OCI-M1 (cell line): Measurements from ENCODE around the gene CSF2.
A peak's percentile ranks its signal among the peaks of the same experiment; 100 is the strongest.

Experiments used
- DNase-seq: peaks from one replicate; lab custom pipeline; 2025; lab: John Stamatoyannopoulos, UW

CSF2 gene

DNA sequence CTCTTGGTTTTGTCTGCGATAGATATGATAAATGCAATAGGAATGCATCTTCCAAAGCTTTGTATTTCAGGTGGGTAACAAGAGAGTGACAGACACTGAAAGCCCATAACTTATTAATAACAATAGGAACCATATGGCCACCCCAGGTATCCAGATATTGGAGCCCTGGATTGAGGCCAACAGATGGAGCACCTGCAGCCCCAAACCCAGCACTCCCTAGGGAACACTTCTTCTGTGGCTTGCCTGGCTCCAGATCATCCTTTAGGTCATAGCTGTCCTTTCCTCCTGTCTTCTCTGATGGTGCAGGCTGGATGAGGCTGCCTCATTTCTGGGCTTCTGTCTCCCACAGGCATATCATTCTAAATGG lies 18.2 kb upstream of the CSF2 start:
- no peak for DNase-seq

DNA sequence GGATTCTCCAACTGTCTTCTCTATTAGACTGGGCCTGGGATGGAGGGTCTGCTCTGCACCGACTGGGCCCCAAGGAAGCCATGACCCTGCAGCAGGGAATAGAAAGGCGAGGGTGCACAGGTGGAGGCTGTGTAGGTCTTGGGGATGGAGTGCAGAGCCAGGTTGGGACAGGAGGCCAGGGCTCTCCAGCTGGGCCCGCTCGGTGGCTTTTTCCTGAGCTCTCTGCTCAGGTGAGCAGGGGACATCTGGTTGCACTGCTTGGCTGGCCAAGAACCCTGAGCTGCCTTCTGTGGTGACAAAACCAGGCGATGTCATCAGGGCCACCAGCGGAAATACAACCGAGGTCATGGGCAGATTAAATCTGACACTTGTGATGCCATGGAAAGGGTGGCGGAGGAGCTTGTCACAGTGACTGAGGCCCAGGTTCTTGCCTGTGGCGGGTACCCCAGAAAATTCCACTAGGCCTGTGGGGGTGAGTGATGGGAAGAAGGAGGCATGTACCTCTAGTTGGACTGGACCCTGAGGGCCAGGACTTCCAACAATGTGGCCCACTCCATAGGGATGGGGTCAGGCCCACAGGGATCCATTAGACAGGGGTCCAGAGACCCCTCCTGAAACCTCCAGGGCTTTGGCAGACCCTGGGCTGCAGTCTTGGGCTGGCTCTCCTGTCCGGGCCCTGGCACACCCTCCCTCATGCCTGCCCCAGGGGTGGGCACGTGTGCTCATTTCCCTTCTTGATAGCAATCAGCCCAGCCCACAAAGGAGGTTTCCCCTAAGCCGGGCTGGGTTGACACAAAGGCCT lies 17.6 kb upstream of the CSF2 start:
- DNase-seq, result peak; percentile 72

DNA sequence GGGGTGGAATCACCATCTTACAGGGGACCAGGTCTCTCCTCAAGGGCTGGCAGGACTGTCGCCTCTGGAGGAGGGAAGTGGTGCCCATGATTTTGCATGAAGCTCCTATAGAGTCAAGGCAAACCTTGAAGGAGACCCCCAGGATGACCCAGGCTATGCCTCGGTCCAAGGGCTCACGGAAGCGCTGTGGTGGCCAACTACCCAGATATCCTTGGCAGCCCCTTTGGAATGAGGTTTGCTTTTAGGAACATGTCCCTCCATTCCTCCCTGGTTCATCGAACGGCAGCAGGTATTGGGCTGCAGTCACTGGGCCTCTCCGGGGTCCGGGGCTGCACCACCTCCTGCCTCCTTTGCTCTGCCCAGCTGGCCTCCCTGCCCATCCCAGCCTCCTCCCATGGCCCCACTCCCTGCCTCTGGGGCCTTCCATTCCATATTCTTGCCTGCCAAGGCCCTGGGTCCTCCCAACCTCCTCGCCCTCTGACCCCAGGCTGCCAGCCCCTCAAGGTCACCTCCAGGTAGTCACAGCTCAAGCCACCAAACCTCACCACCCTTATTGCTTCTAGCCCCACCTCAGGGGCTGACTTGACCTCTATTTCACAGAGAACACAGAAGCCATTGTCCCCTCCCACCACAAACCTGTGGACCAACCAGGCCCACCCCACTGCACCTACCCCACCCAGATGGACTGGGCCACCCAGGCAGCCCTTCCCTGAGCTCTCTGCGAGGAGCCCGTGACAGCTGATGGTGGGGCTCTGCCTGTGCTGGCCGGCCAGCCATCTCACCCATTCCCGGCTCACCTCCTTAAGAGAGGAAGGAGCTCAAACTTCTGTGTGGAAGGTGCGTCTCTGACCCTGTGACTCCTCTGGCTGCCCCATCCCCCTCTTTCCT lies 16.7 kb upstream of the CSF2 start:
- DNase-seq, result no peak

DNA sequence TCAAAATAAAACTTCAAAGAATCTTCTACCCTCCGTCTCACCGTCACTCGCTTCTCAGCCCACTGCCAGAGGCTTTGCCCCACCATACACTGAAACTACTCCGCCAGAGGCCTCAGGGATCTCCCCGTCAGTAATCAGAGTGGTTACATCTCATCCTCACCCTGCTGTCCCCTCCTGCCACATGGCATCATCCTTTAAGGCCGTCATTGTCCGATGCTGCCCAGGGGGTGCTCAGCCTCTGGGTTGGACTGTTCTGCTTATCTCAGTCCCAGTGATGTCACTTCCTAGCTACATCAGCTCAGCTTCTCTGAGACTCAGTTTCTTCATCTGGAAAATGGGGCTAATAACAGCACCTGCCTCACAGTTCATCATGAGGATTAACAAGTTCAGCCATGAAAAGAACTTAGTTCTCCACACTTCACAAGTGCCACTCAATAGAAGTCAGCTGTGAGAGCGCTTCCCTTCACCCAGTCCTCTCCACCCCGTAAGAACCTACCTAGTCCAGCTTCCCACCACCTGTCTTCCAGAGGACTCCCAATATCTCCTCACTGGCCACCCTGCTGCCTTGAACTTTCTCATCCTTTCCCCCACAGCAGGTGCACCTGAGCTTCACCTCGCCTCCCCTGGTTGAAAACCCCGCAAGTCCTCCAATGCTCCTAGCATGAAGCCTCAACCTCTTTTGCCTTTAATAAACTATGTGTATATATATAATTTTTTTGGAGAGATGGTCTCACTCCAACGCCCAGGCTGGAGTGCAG lies 15.9 kb upstream of the CSF2 start:
- no peak for DNase-seq

DNA sequence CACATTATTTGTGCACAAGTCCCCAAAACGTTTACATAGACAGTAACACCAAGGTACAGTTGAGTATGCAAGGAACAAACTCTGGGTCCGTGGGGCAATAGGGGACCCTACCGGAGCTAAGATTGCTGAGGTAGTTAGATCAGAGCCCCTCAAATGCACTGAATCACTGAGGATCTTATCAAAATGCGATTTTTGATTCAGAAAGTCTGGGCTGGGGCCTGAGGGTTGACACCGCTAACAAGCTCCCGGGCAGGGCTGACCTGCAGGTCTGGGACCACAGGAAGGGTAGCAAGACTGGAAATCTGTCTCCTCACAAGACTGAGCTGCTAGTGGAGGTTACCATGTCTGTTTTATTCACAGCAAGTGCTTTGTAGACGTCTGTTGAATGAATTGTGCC lies 14.9 kb upstream of the CSF2 start:
- no peak for DNase-seq

DNA sequence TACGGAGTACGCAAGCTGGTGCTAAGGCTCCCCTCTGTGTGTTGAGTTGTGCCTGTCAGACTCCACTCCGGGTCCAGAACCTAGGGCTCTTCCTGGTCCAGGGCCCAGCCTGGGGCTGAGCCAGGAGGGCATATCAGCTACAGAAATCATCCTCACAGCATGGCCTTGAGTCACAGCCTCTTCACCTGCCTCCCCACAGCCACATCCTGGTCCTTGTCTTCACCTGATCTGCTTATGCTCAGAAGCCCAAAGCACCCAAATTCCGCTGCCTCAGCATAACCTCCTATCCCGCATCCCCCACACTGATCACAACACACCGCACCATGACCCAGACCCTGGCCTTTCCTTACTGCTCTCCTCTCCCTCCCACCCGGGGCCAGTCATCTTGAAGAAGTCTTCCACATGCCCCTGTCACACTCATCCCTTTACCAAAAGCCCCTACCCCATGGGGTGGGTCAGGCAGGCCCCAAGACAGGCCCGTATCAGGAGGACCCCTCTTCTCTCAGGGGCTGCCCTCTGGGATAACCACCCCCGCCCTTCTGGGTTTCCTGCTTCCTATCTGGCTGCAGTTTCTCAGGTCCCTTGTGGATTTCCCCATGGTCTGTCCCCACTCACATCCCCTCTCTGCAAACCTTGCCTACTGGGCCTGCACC lies 14.4 kb upstream of the CSF2 start:
- DNase-seq, result no peak

DNA sequence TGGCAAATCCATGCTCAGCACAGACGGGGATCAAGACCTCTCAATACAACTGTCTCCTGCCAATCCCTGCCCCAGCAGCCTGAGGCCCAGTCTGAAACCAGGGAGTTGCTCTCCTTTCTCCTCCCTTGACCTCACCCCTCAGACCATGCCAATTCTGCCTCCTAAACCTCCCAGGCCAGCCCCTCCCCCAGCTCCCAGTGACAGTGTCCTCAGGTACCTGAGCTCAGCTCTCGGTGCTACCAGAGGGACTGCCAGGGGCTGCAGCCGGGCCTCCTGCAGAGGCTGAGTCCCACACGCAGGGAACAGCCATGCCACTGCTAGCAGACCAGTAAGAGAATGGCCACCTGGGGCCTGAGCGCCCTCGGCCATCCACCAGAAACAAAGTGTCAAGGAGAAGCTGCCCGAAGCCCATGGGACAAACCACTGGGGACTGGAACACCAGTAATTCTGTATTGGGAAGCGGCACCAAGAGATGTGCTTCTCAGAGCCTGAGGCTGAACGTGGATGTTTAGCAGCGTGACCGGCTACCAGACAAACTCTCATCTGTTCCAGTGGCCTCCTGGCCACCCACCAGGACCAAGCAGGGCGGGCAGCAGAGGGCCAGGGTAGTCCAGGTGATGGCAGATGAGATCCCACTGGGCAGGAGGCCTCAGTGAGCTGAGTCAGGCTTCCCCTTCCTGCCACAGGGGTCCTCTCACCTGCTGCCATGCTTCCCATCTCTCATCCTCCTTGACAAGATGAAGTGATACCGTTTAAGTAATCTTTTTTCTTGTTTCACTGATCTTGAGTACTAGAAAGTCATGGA lies 13.7 kb upstream of the CSF2 start:
- DNase-seq, result no peak

DNA sequence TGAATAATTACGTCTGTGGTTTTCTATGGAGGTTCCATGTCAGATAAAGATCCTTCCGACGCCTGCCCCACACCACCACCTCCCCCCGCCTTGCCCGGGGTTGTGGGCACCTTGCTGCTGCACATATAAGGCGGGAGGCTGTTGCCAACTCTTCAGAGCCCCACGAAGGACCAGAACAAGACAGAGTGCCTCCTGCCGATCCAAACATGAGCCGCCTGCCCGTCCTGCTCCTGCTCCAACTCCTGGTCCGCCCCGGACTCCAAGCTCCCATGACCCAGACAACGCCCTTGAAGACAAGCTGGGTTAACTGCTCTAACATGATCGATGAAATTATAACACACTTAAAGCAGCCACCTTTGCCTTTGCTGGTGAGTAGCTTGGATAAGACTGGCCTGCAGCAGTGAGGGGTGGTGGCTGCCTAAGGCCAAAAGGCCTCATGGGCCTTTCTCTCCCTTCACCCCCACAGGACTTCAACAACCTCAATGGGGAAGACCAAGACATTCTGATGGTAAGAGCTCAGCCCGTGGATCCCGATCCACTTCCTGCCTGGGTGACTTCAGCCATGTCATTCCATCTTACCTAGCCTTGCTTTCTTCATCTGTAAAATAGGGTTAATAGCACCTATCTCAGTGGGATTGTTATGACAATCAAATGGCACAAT lies 13.0 kb upstream of the CSF2 start, which contains the start of gene IL3:
TSS of gene IL3 (plus strand) at position 155 of the 661 bp plus-strand sequence. CDS start at position 207, 52 bp downstream.
- no peak for DNase-seq

DNA sequence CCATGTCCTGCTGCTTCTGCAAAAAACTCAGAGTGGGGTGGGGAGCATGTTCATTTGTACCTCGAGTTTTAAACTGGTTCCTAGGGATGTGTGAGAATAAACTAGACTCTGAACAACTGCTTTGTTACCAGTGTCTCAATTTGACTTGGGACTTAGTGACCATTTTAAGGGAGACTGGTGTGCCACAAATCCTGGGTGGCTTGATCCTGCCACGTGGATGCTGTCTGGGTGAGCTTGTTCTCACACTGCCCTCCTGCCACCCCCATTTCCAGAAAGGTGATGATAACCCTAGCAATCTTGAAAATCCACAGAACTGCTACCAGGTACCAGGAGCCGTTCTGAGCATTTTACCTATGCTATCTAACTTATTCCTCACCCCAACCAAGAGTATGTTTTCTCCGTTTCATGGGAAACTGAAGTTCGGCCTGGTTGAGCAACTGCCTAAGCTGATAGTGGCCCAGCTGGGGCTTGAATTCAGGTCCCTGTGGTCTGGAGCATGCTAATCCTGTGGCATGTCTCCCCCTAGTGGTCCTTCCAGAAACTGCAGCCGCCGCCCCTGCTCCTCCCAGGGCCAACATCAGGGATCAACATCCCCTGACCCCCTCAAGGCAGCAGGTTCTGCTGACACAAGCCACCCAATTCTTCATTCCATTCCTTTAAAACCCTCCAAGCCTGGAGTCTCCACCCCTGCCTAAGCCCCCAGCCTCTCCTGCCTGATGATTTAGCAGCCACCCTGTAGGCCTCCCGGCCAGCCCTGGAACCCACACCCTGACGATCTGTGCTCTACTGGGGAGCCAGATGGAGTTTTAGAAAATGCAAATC lies 10.3 kb upstream of the CSF2 start:
- DNase-seq, result peak; percentile 91

DNA sequence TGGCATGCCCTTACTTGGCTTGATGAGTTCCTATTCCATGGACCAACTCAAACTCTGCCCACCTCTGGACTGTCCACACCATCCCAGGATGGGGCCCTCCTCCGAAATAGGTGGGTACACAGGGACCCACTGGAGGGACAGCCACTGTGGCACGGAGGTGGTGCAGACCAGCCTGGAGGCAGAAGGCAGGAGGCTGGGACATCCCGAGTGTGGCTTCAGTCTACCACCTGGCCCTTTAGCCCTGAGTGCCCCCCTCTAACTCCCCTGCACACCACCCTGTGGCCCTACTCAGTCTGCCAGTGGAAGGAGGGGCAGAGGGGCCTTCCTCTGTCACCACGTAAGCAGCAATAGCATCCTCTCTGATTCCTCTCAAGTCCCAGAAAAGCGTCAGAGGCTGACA lies 9.4 kb upstream of the CSF2 start:
- DNase-seq, result no peak

DNA sequence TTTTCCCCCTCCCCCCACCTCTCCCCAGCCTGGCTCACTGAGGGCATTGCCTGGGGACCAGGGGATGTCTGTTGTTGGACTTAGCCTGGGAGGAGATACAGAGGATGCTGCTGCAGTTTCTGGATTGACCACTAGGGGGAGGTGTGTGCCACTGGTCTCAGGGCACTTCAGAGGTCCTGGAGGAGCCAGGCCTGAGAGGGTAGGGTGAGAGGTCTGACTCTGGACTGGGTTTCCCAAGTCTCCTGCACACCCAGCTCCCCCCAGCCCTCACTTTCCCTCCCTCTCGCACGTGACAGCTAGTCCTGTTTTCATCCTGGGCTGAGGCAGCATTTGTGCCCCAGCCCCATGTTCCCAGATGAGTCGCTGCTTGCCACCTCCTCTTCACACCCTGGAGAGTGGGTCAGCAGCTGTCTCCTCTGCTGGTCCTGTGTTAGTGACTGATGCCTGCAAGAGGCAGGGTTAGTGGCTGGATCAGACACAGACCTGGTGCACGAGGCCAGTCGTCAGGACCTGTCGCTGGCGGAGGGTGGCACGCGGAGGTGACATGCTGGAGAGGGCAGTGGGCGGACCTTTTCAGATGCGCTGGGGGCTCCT lies 8.8 kb upstream of the CSF2 start:
- peak; percentile 91 for DNase-seq

DNA sequence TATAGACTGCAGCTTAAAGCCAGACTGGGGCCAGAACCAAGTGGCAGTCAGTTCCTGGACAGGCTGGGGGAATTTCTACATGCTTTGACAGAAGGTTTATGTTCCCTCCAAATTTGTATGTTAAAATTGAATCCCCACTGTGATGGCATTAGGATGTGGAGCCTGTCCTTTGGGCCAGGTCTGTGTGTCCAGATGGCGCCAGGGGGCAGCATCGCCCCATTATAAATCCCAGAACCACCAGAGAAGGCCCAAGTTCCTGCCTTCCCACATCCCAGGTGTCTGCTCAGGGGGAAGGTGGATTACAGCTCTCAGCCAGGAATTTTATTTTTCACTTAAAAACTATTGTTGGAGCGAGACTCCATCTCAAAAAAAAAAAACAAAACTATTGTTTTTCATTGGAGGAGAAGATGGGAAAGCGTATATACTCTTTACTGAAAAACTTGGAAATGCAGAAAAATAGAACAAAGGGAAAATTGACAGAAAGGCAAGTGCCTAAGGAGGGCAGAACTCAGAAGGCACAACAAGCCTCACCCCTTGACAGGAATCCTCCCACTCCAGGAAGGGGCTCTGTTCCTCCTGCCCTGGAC lies 8.1 kb upstream of the CSF2 start:
- peak; percentile 78 for DNase-seq

DNA sequence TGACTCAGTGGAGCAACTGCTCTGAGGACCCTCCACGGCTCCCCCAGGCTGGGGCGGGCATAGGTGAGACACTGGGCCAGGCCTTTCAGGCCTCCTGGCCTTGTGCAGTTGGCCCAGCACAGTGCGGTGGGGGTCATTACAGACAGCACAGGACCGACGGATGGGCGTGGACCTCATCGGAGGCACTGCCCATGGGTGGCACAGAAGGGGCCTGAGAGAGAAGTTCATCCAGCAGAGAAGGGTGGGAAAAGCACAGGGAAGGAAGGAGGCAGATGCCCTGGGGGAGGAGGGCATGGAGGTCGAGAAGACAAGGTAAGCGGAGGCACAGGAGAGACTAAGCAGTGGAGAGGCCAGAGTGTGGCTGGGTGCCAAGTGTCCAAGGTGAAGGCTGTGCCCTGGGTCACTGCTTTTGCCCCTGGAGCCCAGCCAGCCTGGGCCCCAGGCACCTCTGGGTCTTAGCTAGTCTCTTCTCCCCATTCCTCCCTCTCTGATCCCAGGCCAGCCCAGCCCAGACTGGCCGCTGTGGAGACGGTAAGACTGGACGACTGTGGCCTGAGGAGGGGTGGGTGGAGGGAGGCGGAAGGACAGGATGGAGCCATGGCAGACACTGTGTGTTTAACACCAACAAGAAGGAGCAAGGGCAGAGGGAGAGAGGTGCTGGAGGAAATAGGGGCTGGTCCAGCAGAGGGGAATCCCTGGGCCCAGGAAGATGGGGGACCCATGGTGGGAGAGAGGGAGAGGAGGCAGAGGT lies 7.5 kb upstream of the CSF2 start:
- DNase-seq, result no peak

DNA sequence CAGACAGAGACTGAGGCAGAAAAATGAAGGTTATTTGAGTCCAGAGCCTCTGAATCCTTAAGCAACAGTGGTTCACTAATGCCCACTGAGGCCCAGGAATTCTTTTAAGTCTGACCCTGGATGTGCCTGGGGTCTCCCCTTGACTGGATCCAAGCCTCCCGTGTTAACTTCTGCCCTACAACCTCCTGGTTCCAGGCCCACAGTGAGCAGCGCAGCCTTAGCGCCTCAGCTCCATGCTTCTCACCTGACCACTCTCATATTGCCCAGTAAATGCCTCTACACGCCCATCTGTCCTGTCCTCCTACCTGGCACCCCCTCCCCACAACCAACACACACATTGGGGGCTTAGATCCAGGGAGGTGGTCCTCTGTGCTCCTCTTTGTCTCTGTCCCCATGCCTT lies 6.7 kb upstream of the CSF2 start:
- no peak for DNase-seq

DNA sequence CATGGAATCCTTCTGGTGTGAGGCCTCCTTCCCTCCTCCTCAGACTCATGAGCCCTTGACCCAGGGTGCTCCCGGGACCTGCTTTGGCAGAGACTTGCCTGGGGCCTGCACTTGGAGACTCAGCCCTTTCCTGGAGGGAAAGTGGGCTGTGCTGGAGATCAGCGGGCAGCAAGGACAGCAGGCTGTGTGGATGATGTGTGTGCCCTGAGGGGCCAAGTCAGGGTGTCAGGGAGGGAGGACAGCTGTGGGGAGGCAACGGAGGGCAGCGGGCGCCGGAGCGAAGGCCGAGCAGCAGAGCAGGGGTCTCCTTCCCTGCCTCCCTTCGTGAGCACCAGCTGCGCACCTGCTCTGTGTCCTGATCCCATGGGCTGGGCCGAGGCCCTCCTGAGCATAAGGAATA lies 6.1 kb upstream of the CSF2 start:
- no peak for DNase-seq

DNA sequence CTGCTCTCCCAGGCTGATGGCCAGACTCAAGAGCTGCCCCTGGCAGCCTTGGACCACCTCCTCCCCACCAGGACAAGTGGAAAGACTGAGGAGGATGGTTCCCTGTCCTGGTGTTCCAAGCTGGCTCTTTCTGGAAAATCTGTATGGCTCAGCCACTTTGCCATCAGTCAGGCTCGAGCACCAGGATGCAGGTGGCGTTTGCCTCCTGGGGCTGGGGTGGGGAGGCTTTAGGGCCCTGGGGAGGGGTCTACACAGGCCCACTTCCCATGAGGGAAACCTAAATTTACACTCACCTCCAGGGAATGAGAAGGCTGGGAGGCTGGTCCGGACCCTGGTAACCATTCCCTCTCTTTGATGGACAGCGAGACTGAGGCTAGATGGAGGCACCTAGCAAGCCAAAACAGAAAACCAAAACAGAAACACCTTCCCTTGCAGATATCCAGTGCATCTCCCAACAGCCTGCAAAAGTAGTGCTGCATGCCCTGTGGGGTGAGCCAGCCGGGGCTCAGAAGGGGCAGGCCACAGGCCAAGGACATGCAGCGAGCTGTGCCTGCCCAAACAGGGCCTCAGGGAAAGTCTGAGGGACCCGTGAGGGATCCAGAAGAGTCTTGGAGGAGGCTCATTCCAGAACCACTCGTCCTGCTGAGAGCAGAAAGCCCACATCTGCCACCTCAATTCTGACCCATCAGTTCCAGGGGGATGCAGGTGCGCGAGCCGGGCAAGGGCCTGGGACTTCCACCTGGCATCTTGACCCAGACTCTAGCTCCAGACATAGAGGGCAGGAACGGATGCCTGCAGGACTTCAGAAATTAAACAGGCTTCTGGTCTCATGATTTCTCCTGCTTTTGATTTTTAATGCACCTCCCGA lies 5.4 kb upstream of the CSF2 start:
- DNase-seq, result no peak

DNA sequence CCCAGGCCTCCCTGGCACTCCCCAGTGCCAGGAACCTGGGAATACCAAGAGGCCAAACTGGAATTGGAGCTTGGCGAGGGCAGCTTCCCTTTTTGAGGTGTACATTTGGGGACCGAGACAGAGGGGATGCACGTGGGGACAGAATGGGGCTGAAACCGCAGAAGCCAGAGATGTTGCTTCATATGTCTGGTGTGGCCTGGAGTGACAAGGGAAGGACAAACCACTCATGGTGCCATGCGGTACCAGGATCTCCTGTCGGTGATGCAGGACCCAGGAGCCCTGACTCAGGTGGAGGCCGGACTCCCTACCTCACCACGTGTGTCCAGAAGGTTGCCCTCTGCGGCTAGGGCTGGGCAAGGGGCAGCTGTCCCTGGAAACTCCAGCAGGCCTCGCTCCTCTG lies 4.0 kb upstream of the CSF2 start:
- DNase-seq, result no peak
